Breast epithelium (tissue), 3 donors: Measurements from ENCODE around the gene CTNNA2.

Source experiments
- POLR2A ChIP-seq: fragments of 450-650 bp; IDR thresholded peaks from one replicate; pipeline ENCODE4 v1.6.1; 2016; ENCODE audit warnings: antibody characterized with exemption, mild to moderate bottlenecking, moderate library complexity
- POLR2AphosphoS5 ChIP-seq, 3 donors: sonication (generic); formaldehyde crosslinking; IDR thresholded peaks; one replicate each; pipeline ENCODE4 v1.6.1; 2017; ENCODE audit warnings: antibody characterized with exemption in 3 of 3
- TF ChIP-seq, protein P1 (sequence below), 3 donors: fragments of 450-650 bp; IDR thresholded peaks; one replicate each; pipeline ENCODE4 v1.5.1; 2016 to 2017; ENCODE audit warnings: antibody characterized with exemption in 3 of 3, mild to moderate bottlenecking in 3 of 3, moderate library complexity in 3 of 3

DNA sequence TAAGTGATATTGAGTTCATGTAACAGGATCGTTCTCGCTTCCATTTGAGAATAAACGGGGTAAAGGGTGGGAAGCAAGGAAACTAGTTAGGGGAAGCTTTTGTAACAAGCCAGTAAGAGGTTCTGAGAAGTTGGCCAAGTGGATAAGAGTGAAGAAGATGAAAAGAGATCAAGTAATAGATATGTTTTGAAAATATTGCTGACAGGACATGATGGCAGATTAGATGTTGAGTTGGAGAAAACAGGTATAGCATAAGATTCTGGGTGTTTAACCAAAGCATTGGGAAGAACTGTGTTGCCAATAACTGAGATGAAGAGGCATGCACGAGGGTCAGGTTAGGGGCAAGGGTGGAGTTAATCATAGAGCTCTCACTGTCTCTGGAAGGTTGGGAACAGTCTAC, 1121.7 kb downstream of the CTNNA2 start:
- TF ChIP-seq POLR2A (no peak), POLR2AphosphoS5 (IDR thresholded peaks at IDR 0.05) (no peak)
- TF ChIP-seq, protein P1, sequence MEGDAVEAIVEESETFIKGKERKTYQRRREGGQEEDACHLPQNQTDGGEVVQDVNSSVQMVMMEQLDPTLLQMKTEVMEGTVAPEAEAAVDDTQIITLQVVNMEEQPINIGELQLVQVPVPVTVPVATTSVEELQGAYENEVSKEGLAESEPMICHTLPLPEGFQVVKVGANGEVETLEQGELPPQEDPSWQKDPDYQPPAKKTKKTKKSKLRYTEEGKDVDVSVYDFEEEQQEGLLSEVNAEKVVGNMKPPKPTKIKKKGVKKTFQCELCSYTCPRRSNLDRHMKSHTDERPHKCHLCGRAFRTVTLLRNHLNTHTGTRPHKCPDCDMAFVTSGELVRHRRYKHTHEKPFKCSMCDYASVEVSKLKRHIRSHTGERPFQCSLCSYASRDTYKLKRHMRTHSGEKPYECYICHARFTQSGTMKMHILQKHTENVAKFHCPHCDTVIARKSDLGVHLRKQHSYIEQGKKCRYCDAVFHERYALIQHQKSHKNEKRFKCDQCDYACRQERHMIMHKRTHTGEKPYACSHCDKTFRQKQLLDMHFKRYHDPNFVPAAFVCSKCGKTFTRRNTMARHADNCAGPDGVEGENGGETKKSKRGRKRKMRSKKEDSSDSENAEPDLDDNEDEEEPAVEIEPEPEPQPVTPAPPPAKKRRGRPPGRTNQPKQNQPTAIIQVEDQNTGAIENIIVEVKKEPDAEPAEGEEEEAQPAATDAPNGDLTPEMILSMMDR (IDR thresholded peaks at IDR 0.05), result no peak
